ENCODE measurements around the gene CYRIA.

GRCh38 chr2:16684676-16685339 lies 19.2 kb upstream of the CYRIA start:
- TF ChIP-seq CTCF (IDR thresholded peaks at IDR 0.05) (no peak), POLR2A (IDR thresholded peaks at IDR 0.05) (no peak)
